Liver (tissue), 9 donors: Measurements from ENCODE around the gene SPACDR. TPM values are rescaled to one million over a fixed set of nuclear protein-coding genes. Genes with fewer than 3 reads are reported as not detected.

Source experiments
- DNase-seq: peaks from one replicate; pipeline ENCODE4 v3.0.0-alpha.2; 2017; ENCODE audit warnings: low spot score
- H3K27ac ChIP-seq, 2 donors: one replicate each; pipeline ENCODE4 v1.7.0; 2013; ENCODE audit warnings: inconsistent platforms in 2 of 2, low read length in 2 of 2, control low read depth in 1 of 2, low read depth in 1 of 2, mild to moderate bottlenecking in 1 of 2
- H3K27me3 ChIP-seq, 4 donors: one replicate each; pipeline versions ENCODE4 v1.6.1 to v1.7.0; 2013; ENCODE audit warnings: low read length in 3 of 4, inconsistent platforms in 1 of 4, mild to moderate bottlenecking in 1 of 4, moderate library complexity in 1 of 4; ENCODE audit not compliant: control insufficient read depth in 4 of 4, insufficient read depth in 4 of 4
- H3K36me3 ChIP-seq, 4 donors: one replicate each; pipeline versions ENCODE4 v1.6.1 to v1.7.0; 2013; ENCODE audit warnings: low read length in 3 of 4, mild to moderate bottlenecking in 3 of 4, low read depth in 1 of 4, moderate library complexity in 1 of 4; ENCODE audit not compliant: control insufficient read depth in 4 of 4, insufficient read depth in 3 of 4
- H3K4me1 ChIP-seq, 4 donors: one replicate each; pipeline versions ENCODE4 v1.6.1 to v1.7.0; 2013; ENCODE audit warnings: low read length in 3 of 4, mild to moderate bottlenecking in 3 of 4, moderate library complexity in 1 of 4; ENCODE audit not compliant: control insufficient read depth in 4 of 4, insufficient read depth in 4 of 4
- H3K4me3 ChIP-seq, 3 donors: one replicate each; pipeline versions ENCODE4 v1.6.1 to v1.7.0; 2013; ENCODE audit warnings: low read length in 3 of 3, control low read depth in 1 of 3, low read depth in 1 of 3, mild to moderate bottlenecking in 1 of 3
- H3K9ac ChIP-seq, 2 donors: one replicate each; pipeline ENCODE4 v1.7.0; 2013; ENCODE audit warnings: low read length in 2 of 2, mild to moderate bottlenecking in 2 of 2, moderate library complexity in 2 of 2, control low read depth in 1 of 2, low read depth in 1 of 2
- H3K9me3 ChIP-seq, 4 donors: one replicate each; pipeline versions ENCODE4 v1.6.1 to v1.7.0; 2013; ENCODE audit warnings: low read length in 3 of 4; ENCODE audit not compliant: control insufficient read depth in 4 of 4
- FOXA1 ChIP-seq: IDR thresholded peaks from 2 replicates; pipeline ENCODE4 v1.6.1; 2016; ENCODE audit warnings: antibody characterized with exemption
- HNF4A ChIP-seq, 2 donors: conservative IDR thresholded peaks; 2 replicates each; pipeline ENCODE4 v1.6.1; 2016; ENCODE audit warnings: antibody characterized with exemption in 2 of 2, mild to moderate bottlenecking in 2 of 2
- JUND ChIP-seq, 2 donors: IDR thresholded peaks; 2 replicates each; pipeline ENCODE4 v1.6.1; 2016; ENCODE audit warnings: antibody characterized with exemption in 2 of 2
- NR2F2 ChIP-seq: IDR thresholded peaks from 2 replicates; pipeline ENCODE4 v1.6.1; 2016; ENCODE audit warnings: antibody characterized with exemption
- RAD21 ChIP-seq, 2 donors: IDR thresholded peaks; 2 replicates each; pipeline ENCODE4 v1.6.1; 2016; ENCODE audit warnings: antibody characterized with exemption in 2 of 2, mild to moderate bottlenecking in 2 of 2
- RXRA ChIP-seq, 2 donors: IDR thresholded peaks; 2 replicates each; pipeline ENCODE4 v1.6.1; 2017 to 2018; ENCODE audit warnings: antibody characterized with exemption in 2 of 2, mild to moderate bottlenecking in 1 of 2
- SP1 ChIP-seq: IDR thresholded peaks from 2 replicates; pipeline ENCODE4 v1.6.1; 2018; ENCODE audit warnings: antibody characterized with exemption, mild to moderate bottlenecking
- TAF1 ChIP-seq: conservative IDR thresholded peaks from 2 replicates; pipeline ENCODE4 v1.6.1; 2016; ENCODE audit warnings: antibody characterized with exemption, mild to moderate bottlenecking
- YY1 ChIP-seq: IDR thresholded peaks from 2 replicates; pipeline ENCODE4 v1.6.1; 2016; ENCODE audit warnings: antibody characterized with exemption, mild to moderate bottlenecking
- WGBS: extraction: QIAGEN DNeasy Blood & Tissue Kit; methylation state at CpG from one replicate; pipeline ENCODE4 v1.1.7; 2013; 5-methylcytosine and 5-hydroxymethylcytosine counted together
- polyA plus RNA-seq, 2 donors: library from polyadenylated mRNA; stranded (reverse) in 1 of 2; unstranded in 1 of 2; fragments of 200-250 nt in 1 of 2; fragments of >200 nt in 1 of 2; fragmentation: Nextera tagmentation in 1 of 2; extraction: Ambion mirVana in 1 of 2; gene quantifications; one replicate each; pipeline versions ENCODE4 v1.2.1 to v1.2.3, GENCODE V29; 2013 to 2015
- total RNA-seq, 2 donors: library from RNA; depleted of rRNA; stranded (reverse); fragments of >200 nt; gene quantifications; one replicate each; pipeline ENCODE4 v1.2.3, GENCODE V29; 2014
- TF ChIP-seq, protein P1 (sequence below): fragments of 150-350 bp; IDR thresholded peaks from 2 replicates; pipeline ENCODE4 v1.5.1; 2017; ENCODE audit warnings: improper control_type of control experiment, low read depth, low read length; ENCODE audit not compliant: missing input control
- TF ChIP-seq, protein P2 (sequence below): IDR thresholded peaks from 2 replicates; pipeline ENCODE4 v1.6.1; 2016; ENCODE audit warnings: antibody characterized with exemption
- TF ChIP-seq, protein P3 (sequence below): IDR thresholded peaks from 2 replicates; pipeline ENCODE4 v1.6.1; 2016; ENCODE audit warnings: antibody characterized with exemption
- TF ChIP-seq, protein P4 (sequence below): IDR thresholded peaks from 2 replicates; pipeline ENCODE4 v1.6.1; 2016; ENCODE audit warnings: antibody characterized with exemption, mild to moderate bottlenecking
- donor health status: healthy.
- donor health status: healthy.
- donor health status: healthy.
- donor health status: healthy.
- donor health status: healthy.

Gene SPACDR
- total and polyA plus RNA-seq, 4 donors, result 0.06 to 0.33 (median 0.17) TPM; not detected in 1

DNA sequence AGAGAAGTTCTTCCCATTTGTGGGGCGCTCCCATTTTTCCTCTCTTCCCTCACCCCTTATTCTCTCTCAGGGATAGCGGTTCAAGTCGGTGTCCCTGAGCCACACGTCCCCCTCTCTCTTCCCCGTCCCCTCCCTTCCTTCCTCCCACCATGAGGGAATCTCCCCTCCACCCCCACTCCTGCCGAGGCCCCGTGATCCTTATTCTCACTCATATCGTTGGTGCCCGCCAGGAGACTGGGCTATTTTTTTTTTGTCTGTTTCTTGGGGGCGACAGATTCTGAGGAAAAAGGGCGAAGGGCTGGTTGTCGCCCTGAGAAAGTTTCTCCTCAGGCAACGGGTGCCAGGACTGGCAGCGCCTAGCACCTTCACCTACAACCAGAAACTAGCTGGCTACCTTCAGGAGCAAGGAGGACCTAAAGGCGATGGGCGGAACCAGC is 36.3 kb downstream of the SPACDR start:
- H3K9ac ChIP-seq, result no peak overlapping the region

DNA sequence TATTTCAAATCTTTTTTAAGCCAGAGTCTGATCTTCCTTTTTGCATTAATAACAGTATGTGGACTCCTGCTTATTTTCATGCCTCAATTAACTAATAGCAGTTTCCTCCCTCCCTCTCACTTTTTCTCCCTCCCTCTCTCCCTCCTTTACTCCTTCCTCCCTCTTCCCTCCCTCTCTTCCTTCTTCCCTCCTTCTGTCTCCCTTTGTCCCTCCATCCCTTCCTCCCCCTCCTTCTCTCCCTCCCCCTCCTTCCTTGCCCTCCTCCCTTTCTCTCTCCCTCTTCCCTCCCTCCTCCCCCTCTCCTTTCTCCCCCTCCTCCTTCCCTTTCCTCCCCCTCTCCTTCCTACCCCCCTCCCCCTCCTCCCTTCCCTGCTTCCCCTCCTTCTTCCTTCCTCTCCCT is 37.5 kb downstream of the SPACDR start:
- Histone ChIP-seq H3K36me3 (peaks cover 0 to 4% (median 0%) of the 10 kb centered on the region in 4 donors), H3K4me1 (peaks cover 8 to 17% (median 12%) of the 10 kb centered on the region in 4 donors), H3K27me3 (no peaks in the 10 kb centered on the region), H3K27ac (no peak overlapping the region), H3K9me3 (no peaks in the 10 kb centered on the region), H3K4me3 (no peak overlapping the region), H3K9ac (no peak overlapping the region)
- TF ChIP-seq, protein P1, sequence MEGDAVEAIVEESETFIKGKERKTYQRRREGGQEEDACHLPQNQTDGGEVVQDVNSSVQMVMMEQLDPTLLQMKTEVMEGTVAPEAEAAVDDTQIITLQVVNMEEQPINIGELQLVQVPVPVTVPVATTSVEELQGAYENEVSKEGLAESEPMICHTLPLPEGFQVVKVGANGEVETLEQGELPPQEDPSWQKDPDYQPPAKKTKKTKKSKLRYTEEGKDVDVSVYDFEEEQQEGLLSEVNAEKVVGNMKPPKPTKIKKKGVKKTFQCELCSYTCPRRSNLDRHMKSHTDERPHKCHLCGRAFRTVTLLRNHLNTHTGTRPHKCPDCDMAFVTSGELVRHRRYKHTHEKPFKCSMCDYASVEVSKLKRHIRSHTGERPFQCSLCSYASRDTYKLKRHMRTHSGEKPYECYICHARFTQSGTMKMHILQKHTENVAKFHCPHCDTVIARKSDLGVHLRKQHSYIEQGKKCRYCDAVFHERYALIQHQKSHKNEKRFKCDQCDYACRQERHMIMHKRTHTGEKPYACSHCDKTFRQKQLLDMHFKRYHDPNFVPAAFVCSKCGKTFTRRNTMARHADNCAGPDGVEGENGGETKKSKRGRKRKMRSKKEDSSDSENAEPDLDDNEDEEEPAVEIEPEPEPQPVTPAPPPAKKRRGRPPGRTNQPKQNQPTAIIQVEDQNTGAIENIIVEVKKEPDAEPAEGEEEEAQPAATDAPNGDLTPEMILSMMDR, result no peak
- TF ChIP-seq, protein P2, sequence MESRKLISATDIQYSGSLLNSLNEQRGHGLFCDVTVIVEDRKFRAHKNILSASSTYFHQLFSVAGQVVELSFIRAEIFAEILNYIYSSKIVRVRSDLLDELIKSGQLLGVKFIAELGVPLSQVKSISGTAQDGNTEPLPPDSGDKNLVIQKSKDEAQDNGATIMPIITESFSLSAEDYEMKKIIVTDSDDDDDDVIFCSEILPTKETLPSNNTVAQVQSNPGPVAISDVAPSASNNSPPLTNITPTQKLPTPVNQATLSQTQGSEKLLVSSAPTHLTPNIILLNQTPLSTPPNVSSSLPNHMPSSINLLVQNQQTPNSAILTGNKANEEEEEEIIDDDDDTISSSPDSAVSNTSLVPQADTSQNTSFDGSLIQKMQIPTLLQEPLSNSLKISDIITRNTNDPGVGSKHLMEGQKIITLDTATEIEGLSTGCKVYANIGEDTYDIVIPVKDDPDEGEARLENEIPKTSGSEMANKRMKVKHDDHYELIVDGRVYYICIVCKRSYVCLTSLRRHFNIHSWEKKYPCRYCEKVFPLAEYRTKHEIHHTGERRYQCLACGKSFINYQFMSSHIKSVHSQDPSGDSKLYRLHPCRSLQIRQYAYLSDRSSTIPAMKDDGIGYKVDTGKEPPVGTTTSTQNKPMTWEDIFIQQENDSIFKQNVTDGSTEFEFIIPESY, result no peak
- no peak for TF ChIP-seq TAF1
- no peak for TF ChIP-seq RAD21 (IDR thresholded peaks at IDR 0.05)
- DNase-seq, result no peak

More for the DNA sequence above, 36.3 kb downstream of the SPACDR start:
- peak overlapping the region; percentile 4 to 90 (median 45) for H3K4me3 ChIP-seq
- peaks cover 0 to 4% (median 2%) of the 10 kb centered on the region in 4 donors for H3K36me3 ChIP-seq
- H3K27ac ChIP-seq, result peak overlapping the region; percentile 100
- WGBS, result 55% methylated on average over 16 of the region's 16 CpGs
- H3K4me1 ChIP-seq, result peaks cover 12 to 27% (median 16%) of the 10 kb centered on the region in 4 donors
- H3K9me3 ChIP-seq, result no peaks in the 10 kb centered on the region
- DNase-seq, result no peak
- H3K27me3 ChIP-seq, result no peaks in the 10 kb centered on the region
- TF ChIP-seq, protein P1, result no peak
- TF ChIP-seq NR2F2 (no peak), HNF4A (conservative IDR thresholded peaks at IDR 0.05) (no peak), JUND (IDR thresholded peaks at IDR 0.05) (no peak), TAF1 (no peak), RXRA (IDR thresholded peaks at IDR 0.05) (no peak), SP1 (no peak), YY1 (no peak), FOXA1 (no peak)
- TF ChIP-seq, protein P3, sequence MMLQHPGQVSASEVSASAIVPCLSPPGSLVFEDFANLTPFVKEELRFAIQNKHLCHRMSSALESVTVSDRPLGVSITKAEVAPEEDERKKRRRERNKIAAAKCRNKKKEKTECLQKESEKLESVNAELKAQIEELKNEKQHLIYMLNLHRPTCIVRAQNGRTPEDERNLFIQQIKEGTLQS, result no peak
- TF ChIP-seq, protein P4, sequence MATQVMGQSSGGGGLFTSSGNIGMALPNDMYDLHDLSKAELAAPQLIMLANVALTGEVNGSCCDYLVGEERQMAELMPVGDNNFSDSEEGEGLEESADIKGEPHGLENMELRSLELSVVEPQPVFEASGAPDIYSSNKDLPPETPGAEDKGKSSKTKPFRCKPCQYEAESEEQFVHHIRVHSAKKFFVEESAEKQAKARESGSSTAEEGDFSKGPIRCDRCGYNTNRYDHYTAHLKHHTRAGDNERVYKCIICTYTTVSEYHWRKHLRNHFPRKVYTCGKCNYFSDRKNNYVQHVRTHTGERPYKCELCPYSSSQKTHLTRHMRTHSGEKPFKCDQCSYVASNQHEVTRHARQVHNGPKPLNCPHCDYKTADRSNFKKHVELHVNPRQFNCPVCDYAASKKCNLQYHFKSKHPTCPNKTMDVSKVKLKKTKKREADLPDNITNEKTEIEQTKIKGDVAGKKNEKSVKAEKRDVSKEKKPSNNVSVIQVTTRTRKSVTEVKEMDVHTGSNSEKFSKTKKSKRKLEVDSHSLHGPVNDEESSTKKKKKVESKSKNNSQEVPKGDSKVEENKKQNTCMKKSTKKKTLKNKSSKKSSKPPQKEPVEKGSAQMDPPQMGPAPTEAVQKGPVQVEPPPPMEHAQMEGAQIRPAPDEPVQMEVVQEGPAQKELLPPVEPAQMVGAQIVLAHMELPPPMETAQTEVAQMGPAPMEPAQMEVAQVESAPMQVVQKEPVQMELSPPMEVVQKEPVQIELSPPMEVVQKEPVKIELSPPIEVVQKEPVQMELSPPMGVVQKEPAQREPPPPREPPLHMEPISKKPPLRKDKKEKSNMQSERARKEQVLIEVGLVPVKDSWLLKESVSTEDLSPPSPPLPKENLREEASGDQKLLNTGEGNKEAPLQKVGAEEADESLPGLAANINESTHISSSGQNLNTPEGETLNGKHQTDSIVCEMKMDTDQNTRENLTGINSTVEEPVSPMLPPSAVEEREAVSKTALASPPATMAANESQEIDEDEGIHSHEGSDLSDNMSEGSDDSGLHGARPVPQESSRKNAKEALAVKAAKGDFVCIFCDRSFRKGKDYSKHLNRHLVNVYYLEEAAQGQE, result no peak
